H1 (cell line): ENCODE results near the gene SPATA25. TPM values are rescaled to one million over a fixed set of nuclear protein-coding genes. Genes with fewer than 3 reads are reported as not detected.

Experiments used
- POLR2A ChIP-seq, 2 experiments: IDR thresholded peaks; 1 replicate in 1 of 2; 2 replicates in 1 of 2; pipeline ENCODE4 v1.6.1; 2011; ENCODE audit warnings: low read depth in 2 of 2, low read length in 2 of 2, mild to moderate bottlenecking in 2 of 2; ENCODE audit errors: control extremely low read depth in 1 of 2
- RAD21 ChIP-seq, 2 experiments: IDR thresholded peaks in 1 of 2; conservative IDR thresholded peaks in 1 of 2; 2 replicates each; pipeline ENCODE4 v1.6.1; 2011; ENCODE audit warnings: low read depth in 2 of 2, low read length in 2 of 2, improper control_type of control experiment in 1 of 2, inconsistent platforms in 1 of 2, mild to moderate bottlenecking in 1 of 2, moderate library complexity in 1 of 2
- SP4 ChIP-seq: IDR thresholded peaks from 2 replicates; pipeline ENCODE4 v1.6.1; 2012; ENCODE audit warnings: low read length, inconsistent platforms
- polyA plus RNA-seq, 7 experiments: library from polyadenylated mRNA; depleted of rRNA in 3 of 7; stranded (reverse) in 5 of 7; unstranded in 2 of 7; fragments of >200 nt in 5 of 7; fragments of 200-250 nt in 2 of 7; gene quantifications; 1 replicate in 5 of 7; 2 replicates in 1 of 7; 4 replicates in 1 of 7; pipeline versions ENCODE4 v1.2.1 to v1.2.3, GENCODE V29; 2011 to 2013; ENCODE audit warnings: missing spikeins in 2 of 7, mixed read lengths in 2 of 7
- total RNA-seq: library from RNA; stranded (reverse); fragmentation: NEBNext Ultra II Directional; extraction: Animal tissue kit (Norgen Biotek cat#: 25700); gene quantifications from 2 replicates; pipeline ENCODE4 v1.2.1, GENCODE V29; 2021
- TF ChIP-seq, protein P1 (sequence below): fragments of 300-600 bp; sonication (generic); IDR thresholded peaks from 2 replicates; pipeline ENCODE4 v1.7.1; 2012; ENCODE audit warnings: low read length, moderate library complexity, mild to moderate bottlenecking, inconsistent platforms; ENCODE audit not compliant: insufficient replicate concordance
- TF ChIP-seq, protein P2 (sequence below): IDR thresholded peaks from 2 replicates; pipeline ENCODE4 v1.6.1; 2012; ENCODE audit warnings: low read length, inconsistent platforms
- TF ChIP-seq, protein P3 (sequence below): IDR thresholded peaks from 2 replicates; pipeline ENCODE4 v1.6.1; 2012; ENCODE audit warnings: inconsistent platforms

Gene SPATA25
- total and polyA plus RNA-seq, 2 of the 8 experiments (the other 6 are each of a cell fraction or from before 2014, with no cell fraction given) = 2.0 to 3.0 TPM

- TF ChIP-seq, protein P1, sequence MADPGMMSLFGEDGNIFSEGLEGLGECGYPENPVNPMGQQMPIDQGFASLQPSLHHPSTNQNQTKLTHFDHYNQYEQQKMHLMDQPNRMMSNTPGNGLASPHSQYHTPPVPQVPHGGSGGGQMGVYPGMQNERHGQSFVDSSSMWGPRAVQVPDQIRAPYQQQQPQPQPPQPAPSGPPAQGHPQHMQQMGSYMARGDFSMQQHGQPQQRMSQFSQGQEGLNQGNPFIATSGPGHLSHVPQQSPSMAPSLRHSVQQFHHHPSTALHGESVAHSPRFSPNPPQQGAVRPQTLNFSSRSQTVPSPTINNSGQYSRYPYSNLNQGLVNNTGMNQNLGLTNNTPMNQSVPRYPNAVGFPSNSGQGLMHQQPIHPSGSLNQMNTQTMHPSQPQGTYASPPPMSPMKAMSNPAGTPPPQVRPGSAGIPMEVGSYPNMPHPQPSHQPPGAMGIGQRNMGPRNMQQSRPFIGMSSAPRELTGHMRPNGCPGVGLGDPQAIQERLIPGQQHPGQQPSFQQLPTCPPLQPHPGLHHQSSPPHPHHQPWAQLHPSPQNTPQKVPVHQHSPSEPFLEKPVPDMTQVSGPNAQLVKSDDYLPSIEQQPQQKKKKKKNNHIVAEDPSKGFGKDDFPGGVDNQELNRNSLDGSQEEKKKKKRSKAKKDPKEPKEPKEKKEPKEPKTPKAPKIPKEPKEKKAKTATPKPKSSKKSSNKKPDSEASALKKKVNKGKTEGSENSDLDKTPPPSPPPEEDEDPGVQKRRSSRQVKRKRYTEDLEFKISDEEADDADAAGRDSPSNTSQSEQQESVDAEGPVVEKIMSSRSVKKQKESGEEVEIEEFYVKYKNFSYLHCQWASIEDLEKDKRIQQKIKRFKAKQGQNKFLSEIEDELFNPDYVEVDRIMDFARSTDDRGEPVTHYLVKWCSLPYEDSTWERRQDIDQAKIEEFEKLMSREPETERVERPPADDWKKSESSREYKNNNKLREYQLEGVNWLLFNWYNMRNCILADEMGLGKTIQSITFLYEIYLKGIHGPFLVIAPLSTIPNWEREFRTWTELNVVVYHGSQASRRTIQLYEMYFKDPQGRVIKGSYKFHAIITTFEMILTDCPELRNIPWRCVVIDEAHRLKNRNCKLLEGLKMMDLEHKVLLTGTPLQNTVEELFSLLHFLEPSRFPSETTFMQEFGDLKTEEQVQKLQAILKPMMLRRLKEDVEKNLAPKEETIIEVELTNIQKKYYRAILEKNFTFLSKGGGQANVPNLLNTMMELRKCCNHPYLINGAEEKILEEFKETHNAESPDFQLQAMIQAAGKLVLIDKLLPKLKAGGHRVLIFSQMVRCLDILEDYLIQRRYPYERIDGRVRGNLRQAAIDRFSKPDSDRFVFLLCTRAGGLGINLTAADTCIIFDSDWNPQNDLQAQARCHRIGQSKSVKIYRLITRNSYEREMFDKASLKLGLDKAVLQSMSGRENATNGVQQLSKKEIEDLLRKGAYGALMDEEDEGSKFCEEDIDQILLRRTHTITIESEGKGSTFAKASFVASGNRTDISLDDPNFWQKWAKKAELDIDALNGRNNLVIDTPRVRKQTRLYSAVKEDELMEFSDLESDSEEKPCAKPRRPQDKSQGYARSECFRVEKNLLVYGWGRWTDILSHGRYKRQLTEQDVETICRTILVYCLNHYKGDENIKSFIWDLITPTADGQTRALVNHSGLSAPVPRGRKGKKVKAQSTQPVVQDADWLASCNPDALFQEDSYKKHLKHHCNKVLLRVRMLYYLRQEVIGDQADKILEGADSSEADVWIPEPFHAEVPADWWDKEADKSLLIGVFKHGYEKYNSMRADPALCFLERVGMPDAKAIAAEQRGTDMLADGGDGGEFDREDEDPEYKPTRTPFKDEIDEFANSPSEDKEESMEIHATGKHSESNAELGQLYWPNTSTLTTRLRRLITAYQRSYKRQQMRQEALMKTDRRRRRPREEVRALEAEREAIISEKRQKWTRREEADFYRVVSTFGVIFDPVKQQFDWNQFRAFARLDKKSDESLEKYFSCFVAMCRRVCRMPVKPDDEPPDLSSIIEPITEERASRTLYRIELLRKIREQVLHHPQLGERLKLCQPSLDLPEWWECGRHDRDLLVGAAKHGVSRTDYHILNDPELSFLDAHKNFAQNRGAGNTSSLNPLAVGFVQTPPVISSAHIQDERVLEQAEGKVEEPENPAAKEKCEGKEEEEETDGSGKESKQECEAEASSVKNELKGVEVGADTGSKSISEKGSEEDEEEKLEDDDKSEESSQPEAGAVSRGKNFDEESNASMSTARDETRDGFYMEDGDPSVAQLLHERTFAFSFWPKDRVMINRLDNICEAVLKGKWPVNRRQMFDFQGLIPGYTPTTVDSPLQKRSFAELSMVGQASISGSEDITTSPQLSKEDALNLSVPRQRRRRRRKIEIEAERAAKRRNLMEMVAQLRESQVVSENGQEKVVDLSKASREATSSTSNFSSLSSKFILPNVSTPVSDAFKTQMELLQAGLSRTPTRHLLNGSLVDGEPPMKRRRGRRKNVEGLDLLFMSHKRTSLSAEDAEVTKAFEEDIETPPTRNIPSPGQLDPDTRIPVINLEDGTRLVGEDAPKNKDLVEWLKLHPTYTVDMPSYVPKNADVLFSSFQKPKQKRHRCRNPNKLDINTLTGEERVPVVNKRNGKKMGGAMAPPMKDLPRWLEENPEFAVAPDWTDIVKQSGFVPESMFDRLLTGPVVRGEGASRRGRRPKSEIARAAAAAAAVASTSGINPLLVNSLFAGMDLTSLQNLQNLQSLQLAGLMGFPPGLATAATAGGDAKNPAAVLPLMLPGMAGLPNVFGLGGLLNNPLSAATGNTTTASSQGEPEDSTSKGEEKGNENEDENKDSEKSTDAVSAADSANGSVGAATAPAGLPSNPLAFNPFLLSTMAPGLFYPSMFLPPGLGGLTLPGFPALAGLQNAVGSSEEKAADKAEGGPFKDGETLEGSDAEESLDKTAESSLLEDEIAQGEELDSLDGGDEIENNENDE = no peak
- TF ChIP-seq RAD21 (IDR thresholded peaks at IDR 0.05 in 1 of 2, conservative IDR thresholded peaks at IDR 0.05 in 1 of 2; ENCODE audit: low read depth in 2 of 2, low read length in 2 of 2) = peak; percentile 29 to 63
- TF ChIP-seq, protein P2, sequence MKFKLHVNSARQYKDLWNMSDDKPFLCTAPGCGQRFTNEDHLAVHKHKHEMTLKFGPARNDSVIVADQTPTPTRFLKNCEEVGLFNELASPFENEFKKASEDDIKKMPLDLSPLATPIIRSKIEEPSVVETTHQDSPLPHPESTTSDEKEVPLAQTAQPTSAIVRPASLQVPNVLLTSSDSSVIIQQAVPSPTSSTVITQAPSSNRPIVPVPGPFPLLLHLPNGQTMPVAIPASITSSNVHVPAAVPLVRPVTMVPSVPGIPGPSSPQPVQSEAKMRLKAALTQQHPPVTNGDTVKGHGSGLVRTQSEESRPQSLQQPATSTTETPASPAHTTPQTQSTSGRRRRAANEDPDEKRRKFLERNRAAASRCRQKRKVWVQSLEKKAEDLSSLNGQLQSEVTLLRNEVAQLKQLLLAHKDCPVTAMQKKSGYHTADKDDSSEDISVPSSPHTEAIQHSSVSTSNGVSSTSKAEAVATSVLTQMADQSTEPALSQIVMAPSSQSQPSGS = no peak
- TF ChIP-seq, protein P3, sequence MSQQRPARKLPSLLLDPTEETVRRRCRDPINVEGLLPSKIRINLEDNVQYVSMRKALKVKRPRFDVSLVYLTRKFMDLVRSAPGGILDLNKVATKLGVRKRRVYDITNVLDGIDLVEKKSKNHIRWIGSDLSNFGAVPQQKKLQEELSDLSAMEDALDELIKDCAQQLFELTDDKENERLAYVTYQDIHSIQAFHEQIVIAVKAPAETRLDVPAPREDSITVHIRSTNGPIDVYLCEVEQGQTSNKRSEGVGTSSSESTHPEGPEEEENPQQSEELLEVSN = peak; percentile 91
- no peak for TF ChIP-seq SP4
- TF ChIP-seq POLR2A (IDR thresholded peaks at IDR 0.05; ENCODE audit: control extremely low read depth in 1 of 2, low read depth in 2 of 2, low read length in 2 of 2) = peak in 1 of 2 experiments; percentile 65; a peak in 2 of 3 replicates
Observed at GRCh38 chr20:45890077-45890984, 2.9 kb upstream of the SPATA25 start (continued).
